VCaP (cell line): Measurements from ENCODE around the gene RAB27B.

Experiments
- H3K27ac ChIP-seq: fragments of 450-650 bp; 2 replicates; pipeline ENCODE4 v1.5.1; 2017
- TF ChIP-seq, protein P1 (sequence below): fragments of 450-650 bp; conservative IDR thresholded peaks from 2 replicates; pipeline ENCODE4 v1.5.1; 2017; ENCODE audit warnings: mild to moderate bottlenecking, moderate library complexity

RAB27B gene

DNA sequence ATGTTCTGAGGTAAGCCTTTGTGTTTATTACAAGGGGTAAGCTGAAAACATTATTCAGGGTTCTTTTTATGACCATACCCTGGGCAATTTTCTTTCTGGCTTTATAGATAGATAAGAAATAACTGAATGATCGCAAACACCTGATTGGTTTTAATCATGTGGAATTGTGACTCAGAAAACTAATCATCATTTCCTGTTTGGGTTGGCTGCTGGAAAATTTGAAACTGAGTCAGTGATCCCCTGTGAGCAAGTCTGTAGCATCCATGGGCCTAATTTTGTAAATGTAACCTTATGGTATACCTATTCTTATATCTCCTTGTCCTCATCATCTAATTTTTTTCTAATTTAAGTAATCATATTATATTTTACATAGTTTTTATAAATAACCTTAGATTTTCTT, 96.7 kb downstream of the RAB27B start:
- TF ChIP-seq, protein P1, sequence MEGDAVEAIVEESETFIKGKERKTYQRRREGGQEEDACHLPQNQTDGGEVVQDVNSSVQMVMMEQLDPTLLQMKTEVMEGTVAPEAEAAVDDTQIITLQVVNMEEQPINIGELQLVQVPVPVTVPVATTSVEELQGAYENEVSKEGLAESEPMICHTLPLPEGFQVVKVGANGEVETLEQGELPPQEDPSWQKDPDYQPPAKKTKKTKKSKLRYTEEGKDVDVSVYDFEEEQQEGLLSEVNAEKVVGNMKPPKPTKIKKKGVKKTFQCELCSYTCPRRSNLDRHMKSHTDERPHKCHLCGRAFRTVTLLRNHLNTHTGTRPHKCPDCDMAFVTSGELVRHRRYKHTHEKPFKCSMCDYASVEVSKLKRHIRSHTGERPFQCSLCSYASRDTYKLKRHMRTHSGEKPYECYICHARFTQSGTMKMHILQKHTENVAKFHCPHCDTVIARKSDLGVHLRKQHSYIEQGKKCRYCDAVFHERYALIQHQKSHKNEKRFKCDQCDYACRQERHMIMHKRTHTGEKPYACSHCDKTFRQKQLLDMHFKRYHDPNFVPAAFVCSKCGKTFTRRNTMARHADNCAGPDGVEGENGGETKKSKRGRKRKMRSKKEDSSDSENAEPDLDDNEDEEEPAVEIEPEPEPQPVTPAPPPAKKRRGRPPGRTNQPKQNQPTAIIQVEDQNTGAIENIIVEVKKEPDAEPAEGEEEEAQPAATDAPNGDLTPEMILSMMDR = no peak
- H3K27ac ChIP-seq = no peak overlapping the region

DNA sequence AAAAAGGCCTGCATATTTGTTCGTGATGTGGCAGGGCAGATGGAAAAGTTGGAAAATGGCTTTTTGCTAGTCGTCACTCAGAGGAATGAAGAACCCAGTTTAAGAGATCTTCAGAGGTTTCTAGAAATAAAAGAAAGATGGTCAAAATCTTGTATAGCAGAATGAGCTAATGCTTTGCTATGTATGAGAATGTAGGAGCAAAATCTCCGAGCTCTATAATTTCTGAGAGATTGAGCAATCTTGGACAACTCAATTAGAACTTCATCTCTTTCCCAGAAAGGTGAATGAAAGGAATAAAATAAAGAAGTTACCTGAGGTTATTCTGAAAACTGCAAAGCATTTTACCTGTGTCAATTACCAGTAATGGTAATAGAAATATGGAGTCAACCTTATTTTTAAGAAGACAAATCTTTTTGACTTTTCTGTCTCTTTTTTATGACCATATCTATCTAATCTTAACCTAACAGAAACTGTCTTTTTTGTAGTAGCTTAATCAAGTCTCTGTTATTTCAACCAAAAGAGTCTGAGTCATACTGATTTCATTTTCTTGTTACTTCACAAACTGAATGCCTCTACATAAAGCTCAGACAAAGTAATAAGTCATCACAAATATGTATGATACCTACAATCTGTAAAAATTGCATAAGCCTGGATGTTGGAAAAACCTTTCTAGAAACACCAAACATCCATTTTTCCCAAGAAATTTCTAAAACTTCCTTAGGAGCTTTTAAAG, 98.5 kb downstream of the RAB27B start:
- H3K27ac ChIP-seq = no peak overlapping the region

DNA sequence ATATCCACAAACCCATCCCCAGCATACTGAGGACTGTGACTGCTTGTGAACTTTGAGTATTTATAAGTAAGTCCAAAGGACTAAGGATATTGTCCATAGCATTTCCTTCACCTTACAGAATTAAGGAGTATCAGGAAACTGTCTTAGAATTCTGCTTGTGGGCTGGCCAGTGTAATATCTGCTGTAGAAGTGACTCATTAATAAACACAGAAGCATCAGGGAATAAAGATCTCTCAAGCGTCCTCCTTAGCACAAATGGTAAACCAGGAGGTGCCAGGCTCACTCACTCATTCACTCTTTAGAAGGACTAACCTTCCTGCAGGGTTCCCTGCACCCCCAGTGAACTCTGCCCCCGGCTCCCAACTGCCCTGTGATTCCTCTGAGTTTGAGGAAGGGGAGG, 100.0 kb downstream of the RAB27B start:
- TF ChIP-seq, protein P1 = no peak
- no peak overlapping the region for H3K27ac ChIP-seq

More for the DNA sequence above, 98.5 kb downstream of the RAB27B start:
- TF ChIP-seq, protein P1 = no peak

DNA sequence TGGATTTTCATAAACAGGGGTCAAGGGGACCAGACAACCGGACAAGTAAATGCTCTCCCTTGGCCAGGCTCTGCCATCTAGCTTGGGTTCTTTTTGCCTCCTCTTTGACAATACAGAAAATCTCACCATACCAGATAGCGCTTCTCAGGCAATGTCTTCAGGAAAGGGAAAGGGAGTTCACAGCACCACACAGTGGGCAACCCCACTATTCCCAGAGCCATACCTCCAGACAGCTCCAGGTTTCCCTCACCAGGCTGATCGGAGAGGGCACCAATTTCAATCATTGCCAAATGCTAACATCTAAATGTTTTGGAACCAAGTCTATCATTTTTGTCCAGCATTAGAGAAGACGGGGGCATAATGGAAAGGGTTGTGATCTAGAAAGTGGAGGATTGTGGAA, 102.9 kb downstream of the RAB27B start:
- no peak overlapping the region for H3K27ac ChIP-seq
- TF ChIP-seq, protein P1 = 0 out of 2 replicates have a peak, but pooled peaks have one; percentile 9

DNA sequence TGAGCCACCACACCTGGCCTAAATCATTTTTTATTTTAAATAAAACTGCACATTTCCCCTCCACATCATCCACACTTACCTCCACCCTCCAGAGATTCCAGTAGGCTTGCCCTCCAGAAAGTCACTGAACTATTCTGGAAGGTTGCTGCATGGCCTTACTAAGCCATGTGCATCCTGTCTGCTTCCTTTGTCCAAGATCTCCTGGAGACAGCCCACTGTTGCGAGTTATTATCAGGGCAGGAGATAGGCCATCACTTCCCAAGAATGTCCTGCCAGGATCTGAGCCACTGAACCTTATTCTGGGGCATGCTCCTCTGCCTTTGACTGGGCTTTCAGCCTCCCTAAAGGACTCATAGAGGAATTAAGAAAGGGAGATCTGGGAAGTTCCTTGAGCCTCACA, 104.2 kb downstream of the RAB27B start:
- H3K27ac ChIP-seq = no peak overlapping the region
- TF ChIP-seq, protein P1 = no peak

DNA sequence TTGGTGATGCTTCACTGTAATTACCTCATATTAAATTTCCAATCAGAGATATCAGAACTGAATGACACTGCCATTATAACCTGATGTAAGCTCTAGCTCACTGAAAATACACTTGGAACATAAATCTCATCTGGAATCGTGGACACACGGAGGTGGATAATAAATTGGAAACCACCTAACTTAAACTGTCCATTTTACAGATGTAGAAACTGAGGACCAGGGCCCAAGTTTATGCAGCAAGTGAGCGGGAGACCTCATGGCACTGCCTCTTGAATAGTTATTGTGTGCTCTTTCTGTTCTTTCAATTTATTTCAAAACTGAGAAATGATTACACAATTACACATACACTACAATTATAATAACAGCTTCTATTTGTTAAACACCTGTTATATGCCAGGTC, 110.2 kb downstream of the RAB27B start:
- TF ChIP-seq, protein P1 = no peak
- H3K27ac ChIP-seq = no peak overlapping the region

DNA sequence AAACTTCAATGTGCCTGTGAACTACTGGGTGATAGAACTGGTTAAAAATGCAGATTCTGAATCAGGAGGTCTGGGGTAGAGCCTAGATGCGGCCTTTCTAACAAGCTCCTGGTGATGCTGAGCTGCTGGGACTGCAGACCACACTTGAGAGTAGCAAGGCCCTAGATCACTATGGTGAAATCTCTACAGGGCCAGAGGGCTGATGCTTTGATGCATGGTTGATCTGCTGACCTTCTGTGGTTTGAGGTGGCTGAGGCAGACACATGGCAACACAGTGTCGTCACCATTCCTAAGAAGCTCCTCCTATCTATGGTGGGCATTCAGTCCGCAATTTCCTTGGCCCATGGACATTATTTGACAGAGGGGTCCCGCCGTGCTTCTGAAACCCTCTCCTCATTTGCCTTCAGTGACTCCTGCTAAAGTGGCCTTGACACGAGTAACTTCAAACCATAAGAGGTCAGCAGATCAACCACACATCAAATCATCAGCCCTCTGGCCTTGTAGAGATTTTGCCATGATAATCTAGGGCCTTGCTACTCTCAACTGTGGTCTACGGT, 111.2 kb downstream of the RAB27B start:
- TF ChIP-seq, protein P1 = no peak
- H3K27ac ChIP-seq = no peak overlapping the region
